Superior temporal gyrus (tissue), 1 donor: ENCODE measurements around the gene UTP11.
"Not testable (repeated sequence)": the region's sequence is repeated elsewhere in the genome, so short reads cannot be mapped to it uniquely, and the experiment has no call there.

ENCODE experiments used
- DNase-seq: peaks from one replicate; pipeline ENCODE4 v3.0.0-alpha.2; 2016; ENCODE audit errors: extremely low spot score

The UTP11 gene

GRCh38 chr1:38027201-38028104, 14.9 kb downstream of the UTP11 start:
- peak; percentile 4 for DNase-seq

GRCh38 chr1:38028105-38028591, 15.6 kb downstream of the UTP11 start:
- peak; percentile 5 for DNase-seq

- no peak for DNase-seq
Measured at GRCh38 chr1:38028671-38029070, 16.1 kb downstream of the UTP11 start.

DNA sequence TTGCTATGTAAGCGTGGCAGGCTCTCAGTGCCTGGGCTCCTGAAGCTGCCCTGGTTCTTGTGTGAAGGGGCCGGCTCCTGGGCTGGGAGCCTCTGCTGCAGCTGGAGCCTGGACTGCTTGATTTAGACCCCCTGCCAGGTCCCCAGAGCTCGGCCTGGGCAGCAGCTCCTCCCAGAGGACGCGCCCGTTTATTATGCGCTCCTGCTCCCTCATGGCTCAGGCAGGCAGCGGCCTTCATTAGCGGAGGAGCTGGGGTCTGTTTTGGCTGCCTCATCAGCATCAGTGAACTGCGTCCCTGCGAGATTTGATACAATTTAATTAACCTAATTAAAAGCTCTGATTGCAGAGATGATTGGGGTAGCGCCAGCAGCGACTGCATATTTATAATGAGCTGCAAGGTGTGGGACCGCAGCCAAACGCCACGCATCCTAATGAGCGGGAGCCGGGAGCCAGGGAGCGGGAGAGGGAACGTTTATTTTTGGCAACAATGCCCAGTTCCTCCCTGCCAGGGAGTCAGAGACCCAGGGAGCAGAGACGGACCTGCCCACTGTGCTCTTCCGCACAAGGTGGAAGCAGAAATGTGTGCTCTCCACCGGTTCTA, 16.6 kb downstream of the UTP11 start:
- DNase-seq, result no peak

DNA sequence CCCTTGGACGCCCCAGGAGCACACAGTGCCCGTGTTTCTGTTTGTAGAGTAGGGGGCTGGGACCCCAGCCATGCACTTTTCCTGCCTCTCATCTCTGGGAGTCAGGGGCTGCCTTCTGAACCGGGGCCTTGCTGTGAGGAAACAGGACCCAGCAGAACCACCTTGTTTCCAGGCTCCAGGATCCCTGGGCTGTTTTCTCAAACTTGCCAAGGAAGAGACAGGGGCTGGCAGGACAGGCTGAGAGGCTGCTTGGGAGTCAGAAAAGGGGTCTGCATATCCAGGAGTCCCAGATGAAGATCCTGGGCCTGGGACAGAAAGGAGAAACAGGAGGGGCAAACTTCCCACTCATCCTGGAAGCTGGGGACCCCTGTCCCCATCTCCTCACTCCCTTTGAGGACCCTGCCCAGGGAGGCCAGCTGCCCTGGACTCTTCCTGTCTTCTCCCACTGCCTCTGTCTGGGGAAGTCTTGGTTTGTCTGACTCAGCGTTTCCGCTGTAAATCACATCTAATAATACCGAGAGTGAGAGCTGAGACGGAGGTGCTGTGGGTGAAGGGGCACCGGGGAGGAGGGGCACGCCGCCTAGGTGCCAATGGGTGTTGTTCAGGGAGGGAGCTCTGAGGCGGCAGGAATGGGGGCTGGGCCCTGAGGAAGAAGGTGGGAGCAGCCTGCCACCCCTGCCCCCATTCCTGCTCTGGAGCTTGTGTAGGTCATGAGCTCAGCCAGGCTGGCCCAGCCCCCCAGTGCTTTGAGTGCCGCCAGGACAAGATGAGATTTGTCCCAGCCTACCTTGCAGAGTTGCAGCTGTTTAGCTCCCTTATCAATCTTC, 17.4 kb downstream of the UTP11 start:
- DNase-seq, result no peak

- DNase-seq, result no peak
Measured at GRCh38 chr1:38030596-38031512, 18.3 kb downstream of the UTP11 start.

DNA sequence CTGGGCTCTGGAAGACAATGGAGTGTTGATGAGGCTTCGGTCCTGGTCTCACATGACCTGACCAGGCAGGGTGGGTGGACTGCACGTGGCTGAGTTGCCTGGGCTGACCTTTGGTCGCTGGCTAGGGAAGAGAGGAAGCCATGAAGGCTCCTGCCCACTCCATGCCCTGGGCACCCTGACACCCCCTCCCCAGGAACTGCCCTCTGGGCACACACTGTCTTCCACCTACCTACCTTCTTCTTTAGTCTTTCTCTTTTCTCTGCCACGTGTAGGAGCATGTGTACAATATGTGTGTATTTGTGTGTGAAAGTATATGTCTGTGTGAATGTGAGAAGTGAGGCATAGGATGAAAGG, 19.0 kb downstream of the UTP11 start:
- no peak for DNase-seq

DNA sequence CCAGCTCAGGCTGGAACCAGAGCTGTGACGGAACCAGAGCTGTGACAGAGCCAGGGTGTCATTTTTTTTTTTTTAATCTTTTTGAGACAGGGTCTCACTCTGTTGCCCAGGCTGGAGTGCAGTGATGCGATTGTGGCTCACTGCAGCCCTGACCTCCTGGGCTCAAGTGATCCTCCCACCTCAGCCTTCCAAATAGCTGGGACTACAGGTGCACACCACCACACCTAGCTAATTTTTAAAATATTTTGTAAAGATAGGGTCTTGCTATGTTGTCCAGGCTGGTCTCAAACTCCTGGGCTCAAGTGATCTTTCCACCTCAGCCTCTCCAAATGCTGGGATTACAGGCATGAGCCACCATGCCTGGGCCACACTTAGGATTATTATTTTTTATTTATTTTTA, 20.5 kb downstream of the UTP11 start:
- not testable (repeated sequence) for DNase-seq

- DNase-seq, result no peak
Measured at GRCh38 chr1:38034871-38035270, 22.3 kb downstream of the UTP11 start.

DNA sequence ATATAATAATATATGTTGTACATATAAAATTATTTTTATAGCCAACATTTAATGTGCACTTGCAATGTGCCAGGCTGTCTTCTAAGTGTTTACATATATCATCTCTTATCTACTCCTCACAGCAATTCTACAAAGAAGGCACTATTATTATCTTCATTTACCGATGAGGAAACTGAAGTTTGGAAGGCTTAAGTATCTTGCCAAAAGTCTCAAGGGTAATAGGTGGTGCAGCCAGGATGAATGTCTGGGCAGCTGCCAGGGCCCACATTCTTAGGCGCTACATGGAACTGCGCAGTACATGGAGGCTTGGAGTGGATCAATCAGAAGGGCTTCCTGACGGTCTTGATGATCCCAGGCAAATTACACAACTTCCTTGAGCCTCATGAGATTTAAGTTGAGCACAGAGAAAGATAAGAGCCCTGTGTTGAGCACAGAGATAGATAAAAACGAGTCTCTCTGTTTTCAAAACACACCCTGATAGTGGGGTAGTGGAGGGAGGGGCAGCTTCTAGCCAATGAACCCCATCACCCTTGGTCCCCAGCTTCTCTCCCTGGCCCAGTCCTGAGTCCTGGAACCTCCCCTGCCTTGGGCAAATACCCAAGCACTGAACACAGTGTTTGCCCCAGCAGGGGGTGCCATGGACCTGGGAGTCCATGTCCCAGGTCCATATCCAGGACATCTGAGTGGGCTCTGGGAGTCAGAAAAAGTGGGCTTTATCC, 24.8 kb downstream of the UTP11 start:
- no peak for DNase-seq

DNA sequence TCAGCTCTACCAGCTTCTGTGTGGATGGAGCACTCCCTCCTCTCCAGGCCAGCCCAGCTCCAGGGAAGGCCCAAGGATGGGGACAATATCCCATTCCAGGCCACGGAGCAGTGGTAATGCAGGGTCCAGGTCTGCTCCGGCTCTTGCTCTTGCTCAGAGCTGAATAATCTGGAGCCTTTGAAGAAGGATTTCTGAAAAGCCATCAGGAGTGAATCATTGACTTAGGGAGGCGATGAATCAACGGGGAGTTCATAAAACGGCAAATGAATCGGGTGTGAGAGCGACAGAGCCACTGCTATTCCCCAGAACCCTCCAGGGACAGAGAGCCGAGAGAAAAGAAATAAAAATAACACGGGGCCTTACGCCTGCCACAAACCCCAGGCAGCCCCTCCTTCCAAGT, 26.3 kb downstream of the UTP11 start:
- no peak for DNase-seq

DNA sequence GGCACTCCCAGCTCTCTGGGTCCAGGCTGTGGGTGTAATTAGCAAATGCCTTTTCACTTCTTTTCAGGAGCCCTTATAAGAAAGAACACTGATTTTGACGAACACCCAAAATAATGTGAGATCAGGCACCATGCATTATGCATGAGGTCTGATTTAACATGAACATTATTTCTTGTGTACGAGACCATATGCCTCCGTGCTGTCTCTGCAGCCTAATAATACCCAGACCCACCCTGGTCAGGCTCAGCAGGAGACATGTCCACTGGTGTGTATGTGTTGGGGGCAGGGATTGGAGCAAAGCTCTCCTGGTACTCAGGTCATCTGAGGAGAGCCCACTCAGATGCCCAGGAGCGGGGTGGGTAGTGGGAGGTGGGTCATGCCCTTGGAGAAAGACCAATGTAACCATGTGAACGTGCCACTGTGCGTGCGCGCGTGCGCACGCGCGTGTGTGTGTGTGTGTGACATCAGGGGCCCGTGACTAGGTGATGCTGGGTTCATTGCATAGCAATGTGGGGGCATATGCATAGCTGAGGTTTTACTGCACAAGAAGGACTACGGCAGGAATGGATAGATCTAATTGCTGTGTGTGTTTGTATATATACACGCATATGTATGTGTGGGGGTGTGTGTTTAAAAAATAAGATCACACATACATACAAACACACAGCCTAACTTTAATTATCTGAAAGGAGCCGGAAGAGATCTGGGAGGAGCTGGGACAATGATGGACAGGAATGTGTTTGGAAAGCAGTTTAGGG, 27.0 kb downstream of the UTP11 start:
- DNase-seq, result no peak

GRCh38 chr1:38041936-38042834, 29.7 kb downstream of the UTP11 start:
- no peak for DNase-seq

- DNase-seq, result no peak
Measured at GRCh38 chr1:38043036-38043747, 30.7 kb downstream of the UTP11 start.

GRCh38 chr1:38044221-38045215, 32.0 kb downstream of the UTP11 start:
- no peak for DNase-seq

DNA sequence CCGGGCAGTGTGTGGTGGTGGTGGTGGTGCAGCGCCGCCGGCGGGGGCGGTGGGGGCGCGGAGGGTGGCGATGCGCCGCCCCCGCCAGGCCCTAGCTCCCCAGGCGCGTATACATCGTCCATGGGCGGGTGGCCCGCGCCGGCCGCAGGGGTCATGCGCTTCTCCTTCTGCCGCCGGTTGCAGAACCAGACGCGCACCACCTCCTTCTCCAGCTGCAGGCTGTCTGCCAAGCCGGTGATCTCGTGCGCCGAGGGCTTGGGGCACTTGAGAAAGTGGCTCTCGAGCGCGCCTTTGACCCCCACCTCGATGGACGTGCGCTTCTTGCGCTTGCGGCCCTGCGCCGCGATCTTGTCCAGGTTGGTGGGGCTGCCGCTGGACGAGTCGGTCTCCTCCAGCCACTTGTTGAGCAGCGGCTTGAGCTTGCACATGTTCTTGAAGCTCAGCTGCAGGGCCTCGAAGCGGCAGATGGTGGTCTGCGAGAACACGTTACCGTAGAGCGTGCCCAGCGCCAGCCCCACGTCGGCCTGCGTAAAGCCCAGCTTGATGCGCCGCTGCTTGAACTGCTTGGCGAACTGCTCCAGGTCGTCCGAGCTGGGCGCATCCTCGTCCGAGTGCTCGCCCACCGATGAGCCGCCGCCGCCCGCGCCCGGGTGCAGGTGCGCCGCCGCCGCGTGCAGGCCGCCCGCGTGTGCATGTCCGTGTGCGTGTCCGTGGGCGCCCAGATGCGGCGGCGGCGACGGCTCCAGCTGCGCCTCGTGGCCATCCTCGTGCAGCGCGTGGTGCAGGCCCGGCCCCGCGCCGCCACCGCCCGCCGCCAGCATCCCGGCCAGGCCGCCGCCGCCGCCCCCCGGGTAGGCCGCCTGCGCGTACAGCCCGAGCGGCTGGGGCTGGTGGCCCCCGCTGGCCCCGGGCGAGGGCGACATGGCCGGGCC, 33.1 kb downstream of the UTP11 start:
- DNase-seq, result no peak
